HG02970 (cell line): ENCODE data around the gene MBD2.

Experiments used
- ATAC-seq: cut with Tn5 transposase; IDR thresholded peaks from one replicate; pipeline ENCODE4 v1.9.1; 2021; ENCODE audit warnings: mild to moderate bottlenecking, moderate library complexity, moderate number of reproducible peaks; ENCODE audit not compliant: unreplicated experiment, low FRiP score

Gene MBD2

GRCh38 chr18:54116541-54117257, 107.8 kb downstream of the MBD2 start:
- no peak for ATAC-seq

GRCh38 chr18:54112356-54112755, 112.1 kb downstream of the MBD2 start:
- no peak for ATAC-seq

- no peak for ATAC-seq
Measured at GRCh38 chr18:54109131-54109683, 115.3 kb downstream of the MBD2 start.

- ATAC-seq: no peak
Measured at GRCh38 chr18:54102123-54102522, 122.3 kb downstream of the MBD2 start.
